A673 (cell line): ENCODE measurements around the gene NREP.
"Not testable (repeated sequence)": the region's sequence is repeated elsewhere in the genome, so short reads cannot be mapped to it uniquely, and the experiment has no call there.

Experiments
- CTCF ChIP-seq: fragments of 300-800, 200-600 bp; sonication (generic); conservative IDR thresholded peaks from 2 replicates; pipeline ENCODE4 v1.5.1; 2017; ENCODE audit warnings: low read depth, mild to moderate bottlenecking, antibody characterized with exemption, low read length, moderate library complexity, mixed read lengths
- EZH2 ChIP-seq: fragments of 200-600 bp; sonication (generic); IDR thresholded peaks from 2 replicates; pipeline ENCODE4 v1.6.1; 2017; ENCODE audit warnings: borderline replicate concordance, low read depth, mild to moderate bottlenecking, mixed read lengths, antibody characterized with exemption, low read length; ENCODE audit not compliant: poor library complexity, severe bottlenecking

DNA sequence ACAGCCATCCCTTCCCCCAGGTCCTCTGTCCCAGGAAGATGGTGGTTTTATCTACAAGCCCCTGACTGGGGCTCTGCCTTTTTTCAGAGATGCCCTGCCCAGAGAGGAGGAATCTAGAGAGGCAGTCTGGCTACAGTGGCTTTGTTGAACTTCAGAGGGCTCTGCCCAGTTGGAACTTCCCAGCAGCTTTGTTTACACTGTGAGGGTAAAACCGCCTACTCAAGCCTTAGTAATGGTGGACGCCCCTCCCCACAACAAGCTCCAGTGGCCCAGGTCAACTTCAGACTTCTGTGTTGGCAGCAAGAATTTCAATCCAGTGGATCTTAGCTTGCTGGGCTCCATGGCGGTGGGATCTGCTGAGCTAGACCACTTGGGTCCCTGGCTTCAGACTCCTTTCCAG lies 40.2 kb downstream of the NREP start:
- not testable (repeated sequence) for TF ChIP-seq EZH2, CTCF
